K562 (cell line): ENCODE results near the gene ETNK1. TPM values are rescaled to one million over a fixed set of nuclear protein-coding genes. Genes with fewer than 3 reads are reported as not detected.

Experiments used
- ATAC-seq: fragments of 200-7000 bp; cut with Tn5 transposase; 3 replicates; pipeline ENCODE4 v1.9.1; 2020; ENCODE audit warnings: moderate library complexity
- BruUV-seq: library from RNA; stranded (reverse); fragments of 400-500 nt; replicated peaks from 2 replicates; lab custom pipeline; 2021; lab: Mats Ljungman, UMichigan
- CTCF ChIA-PET: fragments of 300-600 bp; formaldehyde crosslinking; extraction: SDS; loops from one replicate; lab custom pipeline; 2021; ENCODE audit warnings: low intra/inter-chr PET ratio; lab: Yijun Ruan, JAX
- POLR2A ChIA-PET: fragments of 300-600, 350-650 bp; sonication (Branson Sonifier 250); formaldehyde crosslinking; extraction: SDS; loops from one replicate; lab custom pipeline; 2021; ENCODE audit warnings: antibody characterized with exemption, inconsistent platforms; lab: Yijun Ruan, JAX
- DNase-seq, 4 experiments: peaks; one replicate each; pipeline versions ENCODE4 v3.0.0 to v3.0.0-alpha.2; 2011 to 2018; ENCODE audit warnings: low spot score in 3 of 4, mixed read lengths in 3 of 4; ENCODE audit errors: extremely low read depth in 1 of 4
- FAIRE-seq: peaks from 2 replicates; lab custom pipeline; 2011; peaks lifted over from hg19 to GRCh38; lab: Jason Lieb, UNC
- H2AFZ ChIP-seq: 2 replicates; pipeline ENCODE4 v1.6.0; 2011; ENCODE audit warnings: low read depth, low read length, control low read depth, inconsistent platforms
- H3K27ac ChIP-seq: fragments of 200-600 bp; 3 replicates; pipeline ENCODE4 v1.8.0; 2011; ENCODE audit warnings: low read depth, mild to moderate bottlenecking, control low read depth, inconsistent platforms, low read length, moderate library complexity, mixed read lengths; ENCODE audit errors: extremely low read depth
- H3K27me3 ChIP-seq, 2 experiments: fragments of 300-600 bp in 1 of 2; 2 replicates in 1 of 2; 3 replicates in 1 of 2; pipeline versions ENCODE4 v1.6.0 to v1.8.0; 2011; ENCODE audit warnings: inconsistent platforms in 2 of 2, low read length in 2 of 2, mild to moderate bottlenecking in 1 of 2, mixed read lengths in 1 of 2, moderate library complexity in 1 of 2; ENCODE audit not compliant: control insufficient read depth in 2 of 2, insufficient read depth in 2 of 2
- H3K36me3 ChIP-seq: fragments of 300-600 bp; 3 replicates; pipeline ENCODE4 v1.8.0; 2011; ENCODE audit warnings: mild to moderate bottlenecking, low read length, inconsistent platforms; ENCODE audit not compliant: control insufficient read depth, insufficient read depth
- H3K4me1 ChIP-seq, 2 experiments: fragments of 200-600 bp in 1 of 2; replicated peaks in 1 of 2; 2 replicates in 1 of 2; 3 replicates in 1 of 2; pipeline versions ENCODE4 v1.5.1 to v1.8.0; 2011; ENCODE audit warnings: inconsistent platforms in 2 of 2, low read length in 2 of 2, mild to moderate bottlenecking in 1 of 2, mixed read lengths in 1 of 2, moderate library complexity in 1 of 2; ENCODE audit not compliant: control insufficient read depth in 2 of 2, insufficient read depth in 2 of 2
- H3K4me2 ChIP-seq: 2 replicates; pipeline ENCODE4 v1.6.1; 2011; ENCODE audit warnings: low read length, control low read depth, inconsistent platforms, mixed read lengths; ENCODE audit not compliant: insufficient read depth
- H3K4me3 ChIP-seq: fragments of 200-600 bp; sonication (generic), shearing (Covaris generic); 2 replicates; pipeline ENCODE4 v1.5.1; 2016; ENCODE audit warnings: control low read depth, inconsistent platforms
- H3K79me2 ChIP-seq: fragments of 200-600 bp; 3 replicates; pipeline ENCODE4 v1.8.0; 2011; ENCODE audit warnings: low read length, inconsistent platforms; ENCODE audit not compliant: control insufficient read depth, insufficient read depth
- H3K9ac ChIP-seq, 2 experiments: 2 replicates each; pipeline versions ENCODE4 v1.6.0 to v1.6.1; 2011; ENCODE audit warnings: low read depth in 2 of 2, low read length in 2 of 2, control low read depth in 1 of 2, inconsistent platforms in 1 of 2, mild to moderate bottlenecking in 1 of 2, mixed read lengths in 1 of 2; ENCODE audit not compliant: insufficient read depth in 1 of 2
- H3K9me1 ChIP-seq: one replicate; pipeline ENCODE4 v1.6.0; 2011; ENCODE audit warnings: inconsistent platforms, mild to moderate bottlenecking, low read length, moderate library complexity; ENCODE audit not compliant: control insufficient read depth, insufficient read depth
- H3K9me3 ChIP-seq: replicated peaks from 2 replicates; pipeline ENCODE4 v1.5.1; 2011; ENCODE audit warnings: low read depth, low read length, inconsistent platforms; ENCODE audit not compliant: control insufficient read depth, insufficient read depth
- H4K20me1 ChIP-seq: replicated peaks from 2 replicates; pipeline ENCODE4 v1.6.1; 2011; ENCODE audit warnings: low read length, inconsistent platforms, mixed read lengths; ENCODE audit not compliant: control insufficient read depth, insufficient read depth
- CEBPB ChIP-seq: fragments of 450-650 bp; IDR thresholded peaks from 2 replicates; pipeline ENCODE4 v1.6.1; 2016; ENCODE audit warnings: missing genetic modification characterization, missing compliant biosample characterization
- CEBPG ChIP-seq, 3 experiments: fragments of 200-800 bp in 1 of 3; sonication (Bioruptor generic) in 1 of 3; sonication (generic) in 1 of 3; formaldehyde crosslinking in 1 of 3; IDR thresholded peaks in 2 of 3; conservative IDR thresholded peaks in 1 of 3; 2 replicates each; pipeline versions ENCODE4 v1.6.1 to v1.8.0; 2016 to 2022; ENCODE audit warnings: missing compliant biosample characterization in 2 of 3, missing genetic modification characterization in 2 of 3, mild to moderate bottlenecking in 1 of 3, missing genetic modification reagents in 1 of 3
- WGBS: fragments of 100-300 bp; shearing (Covaris generic); methylation state at CpG from one replicate; pipeline ENCODE4 v1.1.6; 2016; ENCODE audit warnings: low coverage, mixed read lengths; ENCODE audit not compliant: insufficient coverage; ENCODE audit errors: missing lambda C conversion rate; 5-methylcytosine and 5-hydroxymethylcytosine counted together
- in situ Hi-C: fragments of 300-500 bp; cut with MboI; formaldehyde crosslinking; loops from 4 replicates; pipeline ENCODE4 v1.15.0; 2018; ENCODE audit warnings: inconsistent platforms, mixed read lengths
- intact Hi-C: fragments of 100-400 bp; cut with micrococcal nuclease; formaldehyde crosslinking; loops from 2 replicates; pipeline ENCODE4 v1.14.2; 2022
- polyA plus RNA-seq, 8 experiments: library from polyadenylated mRNA; depleted of rRNA in 4 of 8; stranded (reverse) in 5 of 8; unstranded in 3 of 8; fragments of >200 nt; fragmentation: Nextera tagmentation in 2 of 8; fragmentation: Illumina TruSeq in 1 of 8; extraction: Ambion mirVana in 2 of 8; extraction: Trizol in 1 of 8; gene quantifications; 2 replicates each; pipeline versions ENCODE4 v1.2.1 to v1.2.3, GENCODE V29; 2011 to 2014; ENCODE audit warnings: inconsistent platforms in 1 of 8, missing spikeins in 1 of 8
- total RNA-seq, 7 experiments: library from RNA; depleted of rRNA in 6 of 7; stranded (reverse); fragments of >200 nt in 6 of 7; fragmentation: Illumina TruSeq in 2 of 7; extraction: Trizol in 2 of 7; gene quantifications; 2 replicates each; pipeline versions ENCODE4 v1.2.1 to v1.2.3, GENCODE V29; 2011 to 2021; ENCODE audit warnings: low replicate concordance in 1 of 7
- TF ChIP-seq, protein P1 (sequence below): sonication (generic); formaldehyde crosslinking; IDR thresholded peaks from 2 replicates; pipeline ENCODE4 v1.8.0; 2022; ENCODE audit warnings: mild to moderate bottlenecking, missing genetic modification reagents

ETNK1 gene
- total and polyA plus RNA-seq, 9 of the 15 experiments (the other 6 are each of a cell fraction or from before 2014, with no cell fraction given): 10.0 to 70.5 (median 36.0) TPM

DNA sequence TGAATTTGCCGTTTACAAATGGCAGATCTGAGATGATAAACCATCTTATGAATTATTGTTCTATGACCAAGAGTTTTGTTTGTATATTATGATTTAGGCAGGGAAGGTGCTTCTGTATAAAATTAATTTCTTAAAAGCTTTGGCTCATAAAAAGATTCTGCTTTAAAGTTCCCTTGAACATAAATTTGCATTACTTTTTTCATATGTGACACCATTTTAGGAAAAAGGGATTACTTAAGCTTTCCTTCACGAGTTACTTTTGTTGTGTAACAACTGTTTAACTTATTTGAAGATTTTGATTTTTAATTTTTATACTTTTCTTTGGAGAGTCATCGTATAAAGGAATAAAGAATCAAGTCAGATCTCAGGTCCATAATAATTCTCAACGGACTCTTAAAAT is 3.3 kb downstream of the ETNK1 start:
- H3K9me3 ChIP-seq: peaks cover 7% of the 10 kb centered on the region; the same call in 1 of the 2 replicates
- in situ Hi-C loops: no loop called here
- DNase-seq: no peak
- peaks cover 81% of the 10 kb centered on the region for H3K79me2 ChIP-seq
- WGBS: 4% methylated on average over 4 of the region's 4 CpGs
- H3K4me2 ChIP-seq: peak overlapping the region; percentile 75
- no TSS peak for BruUV-seq
- no peak for ATAC-seq
- no peaks in the 10 kb centered on the region for H3K27me3 ChIP-seq
- peak overlapping the region; percentile 93; the same call in 2 of the 3 replicates for H3K27ac ChIP-seq
- POLR2A ChIA-PET: no interaction called here
- no peak for FAIRE-seq
- intact Hi-C loops: loop anchor here (5.0 kb wide), 2 partner anchors 86 to 101 kb away; partner anchors contain the start of gene C2CD5
- no peaks in the 10 kb centered on the region for H3K9me1 ChIP-seq
- TF ChIP-seq CEBPB (tag) (peak; percentile 40; the same call in 1 of the 2 replicates), CEBPG (CRISPR knock-in tag; IDR thresholded peaks at IDR 0.05) (no peak), CEBPG (tag; conservative IDR thresholded peaks at IDR 0.05 in 1 of 2, IDR thresholded peaks at IDR 0.05 in 1 of 2) (peak in 1 of 2 experiments; percentile 35; a peak in 2 of 4 replicates)
- TF ChIP-seq, protein P1, sequence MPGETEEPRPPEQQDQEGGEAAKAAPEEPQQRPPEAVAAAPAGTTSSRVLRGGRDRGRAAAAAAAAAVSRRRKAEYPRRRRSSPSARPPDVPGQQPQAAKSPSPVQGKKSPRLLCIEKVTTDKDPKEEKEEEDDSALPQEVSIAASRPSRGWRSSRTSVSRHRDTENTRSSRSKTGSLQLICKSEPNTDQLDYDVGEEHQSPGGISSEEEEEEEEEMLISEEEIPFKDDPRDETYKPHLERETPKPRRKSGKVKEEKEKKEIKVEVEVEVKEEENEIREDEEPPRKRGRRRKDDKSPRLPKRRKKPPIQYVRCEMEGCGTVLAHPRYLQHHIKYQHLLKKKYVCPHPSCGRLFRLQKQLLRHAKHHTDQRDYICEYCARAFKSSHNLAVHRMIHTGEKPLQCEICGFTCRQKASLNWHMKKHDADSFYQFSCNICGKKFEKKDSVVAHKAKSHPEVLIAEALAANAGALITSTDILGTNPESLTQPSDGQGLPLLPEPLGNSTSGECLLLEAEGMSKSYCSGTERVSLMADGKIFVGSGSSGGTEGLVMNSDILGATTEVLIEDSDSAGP (CRISPR knock-in tag): no peak
- peak overlapping the region; percentile 56 for H3K4me3 ChIP-seq
- CTCF ChIA-PET: no interaction called here
- H3K9ac ChIP-seq: peak overlapping the region in 1 of 2 experiments; percentile 78; a peak in 3 of 4 replicates
- no peak overlapping the region for H2AFZ ChIP-seq
- peaks cover 5 to 10% of the 10 kb centered on the region in 2 experiments; a peak in 3 of 5 replicates for H3K4me1 ChIP-seq
- H4K20me1 ChIP-seq: no peaks in the 10 kb centered on the region
- peaks cover 22% of the 10 kb centered on the region for H3K36me3 ChIP-seq
